Frontal cortex (tissue), 4 donors: ENCODE measurements around the gene IRX5. TPM values are rescaled to one million over a fixed set of nuclear protein-coding genes. Genes with fewer than 3 reads are reported as not detected.
A peak's percentile ranks its signal among the peaks of the same experiment; 100 is the strongest.

Experiments used
- DNase-seq, 2 donors: peaks; one replicate each; pipeline ENCODE4 v3.0.0; 2012; ENCODE audit warnings: low spot score in 2 of 2
- FAIRE-seq: peaks from 2 replicates; lab custom pipeline; 2012; peaks lifted over from hg19 to GRCh38; lab: Jason Lieb, UNC
- total RNA-seq: library from RNA; depleted of rRNA; stranded (reverse); fragments of >200 nt; gene quantifications from one replicate; pipeline ENCODE4 v1.2.3, GENCODE V29; 2014
- donor health status: control.
- donor health status: control.
- donor health status: control.

The IRX5 gene
- 0.41 TPM for total RNA-seq

DNA sequence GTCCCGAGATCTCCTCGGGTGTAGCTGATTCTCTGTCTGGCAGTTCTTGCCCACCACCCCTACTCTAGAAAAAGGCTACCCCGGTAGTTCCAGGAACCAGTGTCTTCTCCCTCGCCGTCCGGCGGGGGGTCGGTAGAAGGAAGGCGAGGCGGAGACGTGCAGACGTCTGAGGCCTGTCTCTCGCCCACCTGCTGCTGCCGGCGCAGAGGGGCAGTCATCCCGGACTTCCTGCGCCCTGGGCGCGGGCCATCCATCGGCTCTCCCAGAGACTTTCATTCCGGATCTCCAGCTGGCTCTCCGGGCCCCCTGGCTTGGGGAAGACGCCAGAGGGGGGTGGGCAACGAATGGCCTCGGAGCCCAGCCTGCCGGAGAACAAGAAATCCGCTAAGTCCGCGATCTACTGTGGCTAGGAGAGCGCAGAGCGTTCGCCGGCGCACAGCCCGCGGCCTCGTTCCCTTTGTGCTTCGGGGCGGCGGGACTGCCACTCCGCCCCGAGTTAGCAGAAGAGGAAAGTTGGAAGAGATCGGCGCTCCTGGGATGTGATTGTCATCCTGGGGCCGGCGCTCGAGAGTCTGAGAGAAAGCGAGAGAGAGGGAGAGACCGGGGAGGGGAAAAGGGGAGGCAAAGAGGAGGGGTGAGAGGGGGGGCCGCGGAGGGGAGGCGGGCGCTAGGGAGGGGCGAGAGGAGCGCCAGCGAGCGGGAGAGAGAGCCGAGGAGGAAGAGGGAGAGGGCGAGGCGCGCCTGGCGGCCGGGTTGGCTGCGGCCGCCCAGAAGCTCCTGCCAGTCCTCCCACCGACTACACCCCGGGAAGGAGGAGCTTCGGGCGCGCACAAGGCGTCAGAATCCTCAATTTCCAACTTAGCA lies at the start of gene IRX5:
IRX5 (plus strand) TSS at position 861 of the 864 bp plus-strand sequence. CDS start 334 bp downstream, outside the sequence.
- DNase-seq (peak; percentile 65 to 89), FAIRE-seq (no peak)

DNA sequence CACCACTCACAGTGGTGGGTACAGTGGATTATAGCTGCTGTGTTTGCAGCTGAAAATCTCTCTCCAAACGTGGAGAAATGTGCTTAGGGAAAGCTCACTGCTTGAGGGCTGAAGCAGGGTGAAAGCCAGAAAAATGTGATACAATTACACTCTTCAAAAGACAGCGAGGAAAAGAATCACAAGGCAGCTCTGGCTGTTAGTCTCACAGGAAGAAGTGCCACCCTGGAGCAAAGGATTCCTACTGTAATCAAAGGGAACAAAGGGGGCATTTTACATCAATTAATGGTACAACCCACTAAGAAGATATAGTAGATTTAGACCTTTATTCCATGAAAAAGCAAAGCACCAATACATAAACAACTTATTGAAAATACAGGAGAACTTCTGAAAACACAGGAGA lies 48.1 kb upstream of the IRX5 start:
- FAIRE-seq (no peak), DNase-seq (no peak)

DNA sequence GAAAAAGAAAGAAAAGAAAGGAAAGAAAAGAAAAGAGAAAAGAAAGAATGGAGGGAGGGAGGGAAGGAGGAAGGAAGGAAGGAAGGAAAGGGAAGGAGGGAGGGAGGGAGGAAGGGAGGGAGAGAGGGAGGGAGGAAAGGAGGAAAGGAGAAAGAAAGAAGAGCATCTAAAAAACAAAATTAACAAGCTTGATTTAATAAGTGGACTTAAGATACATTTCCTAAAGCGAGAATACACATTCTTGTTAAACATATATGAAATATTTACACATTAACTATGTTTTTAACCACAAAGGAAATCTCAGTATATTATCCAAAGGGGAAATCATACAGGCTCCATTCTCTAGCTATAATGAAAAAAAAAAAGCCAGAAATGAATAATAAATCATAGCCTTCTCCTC lies 47.3 kb upstream of the IRX5 start:
- no peak for FAIRE-seq
- DNase-seq: no peak

DNA sequence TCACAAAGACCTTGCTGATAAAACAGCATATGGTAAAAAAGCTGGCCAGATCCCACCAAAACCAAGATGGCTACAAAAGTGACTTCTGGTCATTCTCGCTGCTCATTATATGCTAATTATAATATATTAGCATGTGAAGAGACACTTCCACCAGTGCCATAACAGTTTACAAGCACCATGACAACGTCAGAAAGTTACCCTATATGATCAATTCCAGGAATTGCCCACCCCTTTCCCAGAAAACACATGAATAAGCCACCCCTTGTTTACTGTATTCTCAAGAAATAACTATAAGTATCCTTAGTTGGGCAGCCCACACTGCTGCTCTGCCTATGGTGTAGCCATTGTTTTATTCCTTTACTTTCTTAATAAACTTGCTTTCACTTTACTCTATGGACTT lies 44.6 kb upstream of the IRX5 start:
- FAIRE-seq (no peak), DNase-seq (no peak)

DNA sequence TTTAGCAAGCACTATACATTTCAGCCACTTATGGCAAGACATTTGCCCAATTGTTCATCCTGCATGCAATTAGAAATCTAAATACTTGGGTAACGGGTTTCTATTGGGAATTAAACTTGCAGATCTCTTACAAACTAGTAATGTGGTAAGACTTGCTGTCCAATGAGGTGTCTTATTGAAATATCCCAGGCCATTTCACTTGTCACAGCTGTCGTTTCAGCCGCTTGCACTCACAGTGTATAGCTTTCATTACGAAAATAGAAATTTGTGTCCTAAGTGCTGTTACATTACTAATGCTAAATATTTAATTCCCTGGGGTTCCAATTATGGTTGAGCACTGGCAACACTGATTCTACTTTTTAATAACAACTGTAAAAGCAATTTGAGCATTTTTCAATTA lies 40.3 kb upstream of the IRX5 start:
- DNase-seq (no peak), FAIRE-seq (no peak)

DNA sequence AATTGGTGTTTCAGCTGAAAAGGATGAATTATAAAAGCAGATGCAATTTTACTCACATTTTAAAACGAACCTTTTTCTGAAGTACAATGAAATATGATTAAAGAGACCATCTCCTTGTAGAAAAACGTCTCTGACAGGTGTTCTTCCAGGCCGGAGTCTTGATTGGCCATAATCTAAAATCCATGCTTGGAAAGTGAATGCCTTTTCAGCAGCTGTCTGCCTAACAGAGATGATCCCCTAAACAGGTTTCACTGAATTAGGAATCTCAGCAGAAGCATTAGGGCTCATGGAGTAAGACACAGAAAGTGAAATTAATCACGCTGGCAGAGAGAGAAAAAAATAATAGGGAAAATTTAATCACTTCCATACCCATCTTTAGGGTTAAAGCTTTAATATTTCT lies 39.3 kb upstream of the IRX5 start:
- FAIRE-seq (no peak), DNase-seq (no peak)

DNA sequence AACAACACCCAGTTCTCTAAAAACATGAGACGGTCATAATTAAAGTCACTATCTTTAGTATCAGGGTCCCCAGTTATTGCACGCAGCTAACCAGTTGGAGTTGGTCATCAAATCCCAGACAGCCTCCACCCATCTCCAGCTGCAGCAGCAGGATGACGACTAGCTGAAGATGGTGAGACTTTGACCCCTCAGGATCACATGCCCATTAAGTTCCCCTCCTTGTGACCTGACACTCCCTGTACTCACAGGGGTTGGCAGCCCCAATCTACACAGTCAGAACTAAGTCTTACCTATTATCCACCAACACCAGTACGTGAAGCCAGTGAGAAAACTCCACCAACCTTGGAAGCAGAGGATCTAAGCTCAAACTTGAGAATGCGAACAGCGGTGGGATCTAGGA lies 37.7 kb upstream of the IRX5 start:
- no peak for DNase-seq

DNA sequence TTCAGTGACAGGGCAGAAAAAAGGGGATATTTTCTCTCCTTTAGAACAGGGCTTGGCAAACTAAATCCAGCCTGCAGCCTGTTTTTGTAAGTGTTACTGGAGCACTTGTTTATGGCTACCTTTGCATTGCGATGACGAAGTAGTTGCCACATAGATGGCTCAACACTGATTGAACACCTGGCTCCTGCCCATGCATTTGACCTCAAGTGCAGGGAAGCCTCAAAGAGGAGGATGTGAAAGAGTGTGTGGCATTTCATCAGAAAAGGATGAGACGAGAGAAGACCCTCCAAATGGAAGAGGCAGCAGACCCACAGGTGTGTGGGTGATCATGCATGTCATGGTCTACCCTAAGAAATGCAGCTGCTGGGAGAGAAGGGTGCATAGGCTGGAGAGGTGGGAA lies 32.7 kb upstream of the IRX5 start:
- DNase-seq (no peak), FAIRE-seq (no peak)

More for the DNA sequence above, 37.7 kb upstream of the IRX5 start:
- no peak for FAIRE-seq

DNA sequence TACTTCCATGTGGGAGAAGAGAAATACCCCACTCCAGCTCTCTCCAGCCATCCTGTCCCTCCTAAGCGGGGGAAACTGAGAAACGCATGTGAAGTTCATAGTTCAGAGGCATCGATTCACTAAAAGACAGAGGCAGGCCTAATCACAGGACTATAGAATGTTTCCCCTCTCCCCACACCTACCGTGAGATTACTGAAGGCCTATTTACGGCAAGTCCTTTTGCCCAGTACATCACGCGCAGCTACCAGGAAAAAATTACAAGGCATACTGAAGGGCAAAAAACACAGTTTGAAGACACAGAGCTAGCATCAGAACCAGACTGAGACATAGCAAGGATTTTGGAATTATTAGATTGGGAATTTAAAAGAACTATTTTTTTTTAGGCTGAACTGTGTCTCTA lies 29.1 kb upstream of the IRX5 start:
- no peak for FAIRE-seq
- DNase-seq: no peak

DNA sequence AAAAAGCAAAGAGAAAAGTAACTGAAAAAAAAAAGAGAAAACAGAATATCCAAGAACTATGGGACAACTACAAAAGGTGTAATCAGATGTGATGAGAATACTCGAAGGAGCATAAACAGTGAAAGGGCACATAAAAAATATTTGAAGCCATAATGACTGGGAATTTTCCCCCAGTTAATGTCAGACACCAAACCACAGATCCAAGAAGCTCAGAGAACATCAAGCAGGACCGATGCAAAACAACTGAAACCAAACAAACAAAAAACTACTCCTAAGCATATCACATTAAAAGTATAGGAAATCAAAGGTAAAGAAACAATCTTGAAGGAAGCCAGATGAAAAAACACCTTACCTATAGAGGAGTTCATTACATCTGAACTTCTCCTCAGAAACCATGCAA lies 27.6 kb upstream of the IRX5 start:
- FAIRE-seq: no peak

DNA sequence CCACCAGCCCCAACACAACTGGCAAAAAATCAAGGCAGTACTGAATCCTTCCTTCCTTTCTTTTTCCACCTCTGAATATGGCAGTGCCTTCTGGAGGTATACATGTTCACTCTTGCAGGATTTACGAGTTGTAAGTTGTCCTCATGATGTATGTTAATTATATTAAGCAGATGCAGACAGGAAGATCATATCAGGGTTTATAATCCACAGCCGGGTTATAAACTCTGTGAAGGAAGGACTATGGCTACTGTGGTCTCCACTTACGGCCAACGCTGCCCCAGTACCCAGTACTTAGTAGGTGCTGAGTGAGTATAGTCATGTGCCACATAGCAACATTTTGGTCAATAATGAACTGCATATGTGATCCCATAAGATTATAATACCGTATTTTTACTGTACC lies 19.6 kb upstream of the IRX5 start:
- FAIRE-seq (no peak), DNase-seq (no peak)

More for the DNA sequence above, 27.6 kb upstream of the IRX5 start:
- no peak for DNase-seq

DNA sequence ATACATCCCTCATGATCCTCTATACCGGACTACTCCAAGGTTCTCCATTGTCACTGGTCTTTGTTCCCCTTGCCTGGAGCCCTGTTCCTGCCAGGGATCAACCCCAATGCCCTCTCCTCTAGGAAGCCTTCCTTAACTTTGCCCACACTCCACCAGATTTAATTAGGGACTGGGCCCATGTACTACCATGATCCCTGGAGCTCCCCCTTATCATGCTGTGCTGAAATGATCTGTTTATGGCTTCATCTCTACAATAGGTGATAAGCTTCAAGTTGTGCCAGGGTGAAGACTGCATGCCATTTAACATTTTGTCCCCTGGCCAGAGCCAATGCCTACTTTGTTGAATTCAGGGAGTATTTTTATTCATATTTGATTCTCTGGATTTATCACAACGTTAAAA lies 17.9 kb upstream of the IRX5 start:
- FAIRE-seq (no peak), DNase-seq (no peak)

DNA sequence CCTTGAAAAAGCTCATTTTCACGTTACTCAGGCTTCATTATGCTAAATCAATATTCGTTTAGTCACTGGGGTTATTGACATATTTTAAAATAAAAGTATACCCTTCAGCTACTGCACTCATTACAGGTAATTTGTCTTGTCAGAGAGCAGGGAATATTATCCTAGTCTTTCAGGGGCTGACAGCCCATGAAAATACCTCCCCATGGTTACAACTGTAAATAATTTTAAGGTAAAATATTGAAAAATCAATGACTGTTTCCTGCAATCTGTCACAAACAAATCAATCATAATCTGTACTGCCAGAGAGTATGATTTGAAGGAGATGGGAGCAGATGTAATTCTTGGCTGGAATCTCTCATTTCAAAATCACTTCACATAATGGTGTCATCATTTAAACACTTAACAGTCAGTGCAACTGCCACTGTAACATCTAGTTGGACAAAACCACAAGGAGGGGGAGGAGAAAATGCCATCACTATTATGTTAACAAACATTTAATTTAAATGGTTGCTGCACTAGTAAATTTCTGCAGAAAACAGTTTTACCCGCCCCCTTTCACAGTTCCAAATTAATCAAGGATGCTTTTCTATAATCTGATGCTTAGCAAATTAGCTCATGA lies 9.3 kb upstream of the IRX5 start:
- DNase-seq: no peak

DNA sequence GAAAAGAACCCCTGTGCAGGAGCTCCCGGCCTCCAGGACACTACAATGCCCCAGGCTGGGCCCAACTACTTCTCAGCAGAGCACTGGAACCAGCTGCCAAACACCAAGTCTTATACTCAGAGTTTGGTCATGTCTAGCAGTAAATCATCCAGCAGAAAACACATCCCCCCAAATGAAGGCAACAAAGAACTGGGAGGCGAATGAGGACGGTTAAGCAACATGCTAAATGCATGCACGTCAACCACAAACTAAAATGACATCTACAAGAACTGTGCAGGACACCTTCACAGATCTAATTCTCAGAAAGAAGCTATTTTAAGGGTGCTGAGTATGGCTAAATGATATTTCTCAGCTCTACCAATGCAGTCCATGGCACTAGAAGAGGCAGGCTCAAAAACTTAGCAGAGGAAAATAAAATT lies 7.6 kb upstream of the IRX5 start:
- no peak for FAIRE-seq
- no peak for DNase-seq

More for the DNA sequence above, 9.3 kb upstream of the IRX5 start:
- no peak for FAIRE-seq

DNA sequence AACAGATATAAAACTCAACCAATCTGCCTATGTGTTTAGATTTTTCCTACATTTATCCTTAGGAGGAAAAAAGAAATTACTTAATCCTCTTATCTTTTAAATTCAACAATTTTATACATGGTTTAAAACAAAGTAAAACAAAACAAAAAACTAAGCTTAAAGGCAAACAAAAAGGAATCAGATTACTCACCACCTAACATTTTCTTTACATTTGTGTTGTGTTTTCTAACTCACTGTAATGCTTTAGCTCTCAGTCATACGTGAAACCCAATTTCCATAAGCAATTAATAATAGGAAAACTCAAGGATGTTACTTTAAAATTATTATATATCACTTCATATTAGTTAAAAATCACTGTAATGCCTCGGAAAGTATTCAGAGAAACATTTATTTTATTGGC lies 6.7 kb upstream of the IRX5 start:
- DNase-seq (no peak), FAIRE-seq (peak; percentile 19)

DNA sequence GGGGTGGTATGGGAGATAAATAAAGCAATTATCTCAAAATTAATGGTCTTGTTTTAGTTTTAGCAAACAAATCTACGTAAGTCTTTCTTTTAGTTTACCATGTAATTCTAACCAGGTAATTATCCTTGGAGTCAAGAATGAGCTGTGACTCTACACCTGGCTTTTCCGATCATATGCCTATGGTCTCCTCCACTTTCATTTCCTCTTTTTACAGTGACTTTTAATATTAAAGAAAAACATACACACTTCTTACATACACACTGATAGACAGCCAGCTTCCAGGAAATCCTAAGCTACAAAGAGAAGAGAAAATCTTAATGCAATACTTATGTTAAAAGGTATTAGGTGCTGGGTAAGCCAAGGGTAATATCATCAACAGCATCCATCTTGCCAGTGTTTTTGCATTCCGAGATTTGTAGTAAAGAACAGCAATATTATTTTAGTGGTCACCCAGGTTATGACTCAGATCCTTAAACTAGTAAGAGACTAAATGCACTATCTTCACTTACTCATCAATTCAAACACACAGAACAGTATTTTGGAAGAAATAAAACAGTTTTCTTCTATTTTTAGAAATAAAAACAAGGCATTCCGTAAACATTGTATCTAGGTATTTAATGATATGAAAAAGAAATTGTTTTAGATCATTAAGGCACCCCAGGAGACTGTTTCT lies 4.4 kb upstream of the IRX5 start:
- no peak for DNase-seq
- FAIRE-seq: no peak

DNA sequence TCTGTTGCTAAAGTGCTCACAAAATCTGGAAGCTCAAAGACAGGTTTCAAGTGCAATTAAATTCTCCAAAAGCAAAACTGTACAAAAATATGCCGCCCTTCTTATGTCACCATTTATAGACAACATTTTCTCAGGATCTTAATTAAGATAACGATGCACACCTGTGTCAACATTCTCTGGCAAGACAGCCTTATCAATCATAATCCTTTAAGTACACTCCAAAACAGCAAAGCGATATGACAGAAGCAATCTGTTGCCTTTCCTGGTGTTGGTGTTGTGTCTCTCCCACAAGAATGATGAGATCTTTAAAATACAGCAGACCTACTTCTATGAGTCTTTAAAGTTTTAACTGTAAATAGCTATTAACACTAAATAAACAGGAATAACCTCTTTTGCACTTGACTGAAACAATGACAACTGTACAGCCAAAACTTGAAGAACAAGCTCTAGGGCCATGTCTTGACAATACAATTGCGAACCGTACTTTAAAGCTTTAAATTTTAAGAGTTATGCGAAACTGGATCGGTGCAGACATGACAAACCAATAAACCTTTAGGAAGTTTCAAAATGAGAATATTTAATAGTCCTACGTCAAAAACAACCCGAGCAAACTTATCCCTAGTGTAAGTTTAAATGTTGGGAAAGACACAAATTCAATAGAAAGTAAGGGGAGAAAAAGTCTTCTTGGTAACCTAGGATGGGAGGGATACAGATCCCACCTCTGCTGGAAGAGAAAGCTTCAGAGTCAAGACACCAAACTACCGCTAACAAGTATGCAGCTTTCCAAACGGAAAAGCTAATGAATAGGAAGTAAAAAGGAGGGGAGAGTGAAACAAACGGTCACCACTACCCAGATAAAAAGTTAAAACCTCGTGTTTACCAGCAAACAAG lies 3.3 kb upstream of the IRX5 start:
- DNase-seq: no peak

DNA sequence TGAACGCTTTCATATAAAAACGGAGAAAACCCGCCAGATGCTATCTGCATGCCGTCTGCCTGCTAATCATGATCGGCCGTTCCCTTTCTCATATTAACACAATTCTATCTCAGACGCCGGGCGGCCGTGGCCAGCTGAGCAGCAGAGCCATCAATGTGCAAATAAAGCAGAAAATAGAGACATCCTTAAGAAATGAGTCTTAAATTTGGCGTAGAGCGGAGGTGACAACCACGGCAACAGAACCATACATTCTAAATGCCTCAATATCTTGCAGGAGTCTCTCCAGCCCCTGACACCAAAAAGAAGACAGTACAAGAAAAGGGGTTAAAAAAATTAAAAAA lies 2.7 kb upstream of the IRX5 start:
- FAIRE-seq: no peak
- no peak for DNase-seq

More for the DNA sequence above, 3.3 kb upstream of the IRX5 start:
- no peak for FAIRE-seq

DNA sequence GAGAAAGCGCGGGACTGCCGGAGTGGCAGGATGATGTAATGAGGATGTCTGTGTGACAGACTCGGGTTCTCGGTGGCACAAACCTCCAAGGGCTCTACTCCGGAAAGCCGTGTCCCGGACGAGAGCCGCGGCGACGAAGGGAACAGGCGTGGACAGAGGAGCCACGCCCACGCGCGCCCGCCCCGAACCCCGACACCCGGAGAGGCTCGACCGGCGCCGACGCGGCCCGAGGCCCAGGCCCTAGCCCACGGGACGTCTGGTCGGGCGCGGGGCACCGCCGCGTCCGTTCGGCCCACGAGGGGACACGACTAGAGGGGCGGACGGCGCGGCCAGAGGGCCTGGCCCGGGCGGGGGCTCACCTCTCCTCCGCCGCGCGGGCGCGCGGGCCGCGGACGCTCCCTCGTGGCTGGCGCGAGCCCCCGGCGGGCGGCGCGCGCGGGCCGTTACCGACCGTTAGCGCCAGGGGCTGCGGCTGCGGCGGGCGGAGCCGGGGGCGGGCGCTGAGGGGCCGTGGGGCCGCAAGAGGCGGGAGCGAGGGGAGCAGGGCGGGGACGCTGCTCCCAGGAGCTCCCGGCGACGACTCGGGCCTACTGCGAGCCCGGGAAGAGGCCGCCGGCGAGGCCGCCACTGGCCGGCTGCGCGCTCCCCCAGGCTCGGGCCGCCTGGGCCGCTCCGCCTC lies 2.1 kb upstream of the IRX5 start:
- DNase-seq (peak; percentile 7 to 24), FAIRE-seq (no peak)
